Smooth muscle cell (in vitro differentiated cells): ENCODE results near the gene OR6A2. TPM values are rescaled to one million over a fixed set of nuclear protein-coding genes. Genes with fewer than 3 reads are reported as not detected.

ENCODE experiments used
- DNase-seq: peaks from one replicate; lab custom pipeline; 2025; ENCODE audit not compliant: unreplicated experiment; lab: John Stamatoyannopoulos, UW
- H2AFZ ChIP-seq: fragments of 200-600 bp; sonication (generic); 2 replicates; pipeline ENCODE4 v1.6.0; 2016; ENCODE audit warnings: antibody characterized with exemption, low read depth, mild to moderate bottlenecking
- H3F3A ChIP-seq: fragments of 200-600 bp; sonication (generic); 2 replicates; pipeline ENCODE4 v1.6.0; 2017; ENCODE audit warnings: antibody characterized with exemption, low read depth
- H3K27ac ChIP-seq: fragments of 200-600 bp; sonication (generic); 2 replicates; pipeline ENCODE4 v1.5.1; 2016; ENCODE audit warnings: low read depth, mild to moderate bottlenecking
- H3K27me3 ChIP-seq: fragments of 200-600 bp; sonication (generic); 2 replicates; pipeline ENCODE4 v1.6.1; 2016; ENCODE audit warnings: low read depth, mild to moderate bottlenecking
- H3K36me3 ChIP-seq: fragments of 200-600 bp; sonication (generic); 2 replicates; pipeline ENCODE4 v1.5.1; 2016; ENCODE audit warnings: low read depth
- H3K4me1 ChIP-seq: fragments of 200-600 bp; sonication (generic); 2 replicates; pipeline ENCODE4 v1.5.1; 2016; ENCODE audit warnings: low read depth
- H3K4me2 ChIP-seq: fragments of 200-600 bp; sonication (generic); 2 replicates; pipeline ENCODE4 v1.6.0; 2016; ENCODE audit warnings: mild to moderate bottlenecking
- H3K4me3 ChIP-seq: fragments of 200-600 bp; sonication (generic); 2 replicates; pipeline ENCODE4 v1.5.1; 2016; ENCODE audit warnings: mild to moderate bottlenecking
- H3K79me2 ChIP-seq: fragments of 200-600 bp; sonication (generic); 2 replicates; pipeline ENCODE4 v1.6.0; 2016; ENCODE audit warnings: low read depth, mild to moderate bottlenecking
- H3K9ac ChIP-seq: fragments of 200-600 bp; sonication (generic); 2 replicates; pipeline ENCODE4 v1.6.0; 2016; ENCODE audit warnings: low read depth
- H3K9me3 ChIP-seq: fragments of 200-600 bp; sonication (generic); replicated peaks from 2 replicates; pipeline ENCODE4 v1.5.1; 2016; ENCODE audit warnings: low read depth
- H4K20me1 ChIP-seq: fragments of 200-600 bp; sonication (generic); 2 replicates; pipeline ENCODE4 v1.6.0; 2016; ENCODE audit warnings: low read depth
- CTCF ChIP-seq: fragments of 200-600 bp; sonication (generic); IDR thresholded peaks from 2 replicates; pipeline ENCODE4 v1.5.1; 2017; ENCODE audit warnings: borderline replicate concordance, mild to moderate bottlenecking, antibody characterized with exemption; ENCODE audit not compliant: insufficient read depth, poor library complexity, severe bottlenecking
- WGBS: methylation state at CpG from one replicate; pipeline ENCODE4 v1.1.7; 2016; ENCODE audit warnings: low lambda C conversion rate; 5-methylcytosine and 5-hydroxymethylcytosine counted together
- polyA plus RNA-seq: library from polyadenylated mRNA; unstranded; fragments of >200 nt; fragmentation: Nextera tagmentation; extraction: Ambion mirVana; gene quantifications from 2 replicates; pipeline ENCODE4 v1.2.1, GENCODE V29; 2016
- total RNA-seq: library from RNA; depleted of rRNA; stranded (reverse); fragments of >200 nt; gene quantifications from 2 replicates; pipeline ENCODE4 v1.2.3, GENCODE V29; 2014

Gene OR6A2
- total and polyA plus RNA-seq, 2 experiments from 2014 or later, result 0.40 TPM; not detected in 1

GRCh38 chr11:6841694-6842093, 42.2 kb upstream of the OR6A2 start:
- Histone ChIP-seq H3K9me3 (no peaks in the 10 kb centered on the region), H3K27ac (no peak overlapping the region), H3K4me2 (no peak overlapping the region), H3K9ac (no peak overlapping the region), H2AFZ (no peak overlapping the region), H3K4me1 (peaks cover 11% of the 10 kb centered on the region), H3K4me3 (no peak overlapping the region), H3K36me3 (no peaks in the 10 kb centered on the region), H3K27me3 (no peaks in the 10 kb centered on the region), H3F3A (no peaks in the 10 kb centered on the region), H4K20me1 (no peaks in the 10 kb centered on the region), H3K79me2 (no peaks in the 10 kb centered on the region)
- no peak for TF ChIP-seq CTCF
- no peak for DNase-seq

- 79% methylated on average over 1 of the region's 1 CpG for WGBS
- no peak for DNase-seq
- no peaks in the 10 kb centered on the region for H3K36me3 ChIP-seq
- H4K20me1 ChIP-seq, result no peaks in the 10 kb centered on the region
- no peaks in the 10 kb centered on the region for H3K27me3 ChIP-seq
- no peak overlapping the region for H3K9ac ChIP-seq
- H3K27ac ChIP-seq, result no peak overlapping the region
- H3F3A ChIP-seq, result no peaks in the 10 kb centered on the region
- no peaks in the 10 kb centered on the region for H3K9me3 ChIP-seq
- TF ChIP-seq CTCF, result no peak
- H3K79me2 ChIP-seq, result no peaks in the 10 kb centered on the region
- H2AFZ ChIP-seq, result no peak overlapping the region
- no peak overlapping the region for H3K4me3 ChIP-seq
- H3K4me1 ChIP-seq, result no peaks in the 10 kb centered on the region
- no peak overlapping the region for H3K4me2 ChIP-seq
Measured at GRCh38 chr11:6834021-6834420, 34.5 kb upstream of the OR6A2 start.

- Histone ChIP-seq H3K27me3 (no peaks in the 10 kb centered on the region), H3F3A (no peaks in the 10 kb centered on the region), H2AFZ (no peak overlapping the region), H3K79me2 (no peaks in the 10 kb centered on the region), H3K4me1 (no peaks in the 10 kb centered on the region), H3K36me3 (no peaks in the 10 kb centered on the region), H3K4me3 (no peak overlapping the region), H3K9ac (no peak overlapping the region), H4K20me1 (no peaks in the 10 kb centered on the region), H3K9me3 (no peaks in the 10 kb centered on the region), H3K27ac (no peak overlapping the region), H3K4me2 (no peak overlapping the region)
- TF ChIP-seq CTCF, result no peak
- DNase-seq, result no peak
- 93% methylated on average over 6 of the region's 6 CpGs for WGBS
Measured at GRCh38 chr11:6833356-6833755, 33.9 kb upstream of the OR6A2 start.

GRCh38 chr11:6828103-6828502, 28.6 kb upstream of the OR6A2 start:
- Histone ChIP-seq H3K79me2 (no peaks in the 10 kb centered on the region), H3K4me2 (no peak overlapping the region), H4K20me1 (no peaks in the 10 kb centered on the region), H3K9me3 (no peaks in the 10 kb centered on the region), H2AFZ (no peak overlapping the region), H3K4me1 (no peaks in the 10 kb centered on the region), H3K27me3 (no peaks in the 10 kb centered on the region), H3K4me3 (no peak overlapping the region), H3F3A (no peaks in the 10 kb centered on the region), H3K36me3 (no peaks in the 10 kb centered on the region), H3K9ac (no peak overlapping the region), H3K27ac (no peak overlapping the region)
- no peak for DNase-seq
- TF ChIP-seq CTCF, result no peak
- WGBS, result 100% methylated on average over 1 of the region's 1 CpG
